GM19452 (cell line): ENCODE results near the gene LBR.

ENCODE experiments used
- ATAC-seq: cut with Tn5 transposase; IDR thresholded peaks from one replicate; pipeline ENCODE4 v1.9.1; 2021; ENCODE audit not compliant: unreplicated experiment

Gene LBR

GRCh38 chr1:225446981-225447615, 19.3 kb upstream of the LBR start:
- ATAC-seq, result no peak

GRCh38 chr1:225446595-225446960, 18.7 kb upstream of the LBR start:
- ATAC-seq, result no peak

- ATAC-seq, result no peak
These were observed 18.1 kb upstream of the LBR start for GRCh38 chr1:225445639-225446594.

GRCh38 chr1:225442123-225442505, 14.3 kb upstream of the LBR start:
- peak; percentile 4 for ATAC-seq

GRCh38 chr1:225441314-225442122, 13.7 kb upstream of the LBR start:
- peak; percentile 41 for ATAC-seq

GRCh38 chr1:225440380-225441221, 12.8 kb upstream of the LBR start:
- ATAC-seq, result no peak

GRCh38 chr1:225437710-225438437, 10.0 kb upstream of the LBR start:
- no peak for ATAC-seq

GRCh38 chr1:225435957-225436392, 8.1 kb upstream of the LBR start:
- peak; percentile 55 for ATAC-seq

- peak; percentile 22 for ATAC-seq
These were observed 7.6 kb upstream of the LBR start for GRCh38 chr1:225435487-225435886.

- no peak for ATAC-seq
These were observed 7.2 kb upstream of the LBR start for GRCh38 chr1:225435076-225435475.

- no peak for ATAC-seq
These were observed 6.2 kb upstream of the LBR start for GRCh38 chr1:225434046-225434445.

GRCh38 chr1:225431081-225431863, 3.4 kb upstream of the LBR start:
- ATAC-seq, result no peak

GRCh38 chr1:225430301-225430700, 2.5 kb upstream of the LBR start:
- no peak for ATAC-seq

GRCh38 chr1:225428881-225429455, 1.1 kb upstream of the LBR start:
- no peak for ATAC-seq

- ATAC-seq, result peak; percentile 86
These were observed 436 bp upstream of the LBR start for GRCh38 chr1:225428068-225428880.

GRCh38 chr1:225426395-225427234, 1.2 kb downstream of the LBR start:
- peak; percentile 31 for ATAC-seq

- no peak for ATAC-seq
These were observed 2.5 kb downstream of the LBR start for GRCh38 chr1:225425201-225425786.
